Measurements from ENCODE around the gene KLRC2.

KLRC2 gene

DNA sequence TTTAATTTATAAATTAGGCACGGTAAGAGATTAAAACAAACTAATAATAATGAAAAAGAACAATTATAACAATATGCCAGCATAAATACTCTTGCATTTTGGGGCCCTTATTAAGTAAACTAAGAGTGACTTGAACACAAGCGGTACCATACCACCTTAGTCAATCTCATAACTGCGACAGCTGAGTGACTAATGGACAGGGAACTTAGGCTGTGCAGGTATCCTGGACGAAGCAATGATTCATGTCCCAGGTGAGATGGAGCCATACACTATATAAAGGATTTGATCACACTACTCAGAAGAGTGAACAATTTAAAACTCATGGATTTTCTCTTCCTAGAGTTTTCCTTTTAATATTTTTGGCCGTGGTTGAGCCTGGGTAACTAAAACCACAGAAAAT, 30.5 kb downstream of the KLRC2 start:
- Histone ChIP-seq H3K79me2 (ENCODE audit: low read length) (no peaks in the 10 kb centered on the region), H3K4me3 (ENCODE audit: low read length) (no peak overlapping the region), H3K9ac (ENCODE audit: low read length) (no peak overlapping the region), H3K27me3 (ENCODE audit: low read depth, low read length) (no peaks in the 10 kb centered on the region), H3K4me1 (ENCODE audit: low read length) (peaks cover 27% of the 10 kb centered on the region), H3K4me2 (ENCODE audit: low read length) (no peak overlapping the region), H3K27ac (ENCODE audit: low read length) (no peak overlapping the region), H3K36me3 (replicated peaks; ENCODE audit: low read depth, low read length) (peaks cover 4% of the 10 kb centered on the region), H2AFZ (ENCODE audit: low read depth, low read length) (no peak overlapping the region), H4K20me1 (ENCODE audit: insufficient read depth, low read length) (no peaks in the 10 kb centered on the region), H3K9me3 (ENCODE audit: insufficient read depth, low read length) (0 out of 2 replicates have a peak, but pooled peaks cover 6% of the 10 kb centered on the region)
- TF ChIP-seq, protein P1, sequence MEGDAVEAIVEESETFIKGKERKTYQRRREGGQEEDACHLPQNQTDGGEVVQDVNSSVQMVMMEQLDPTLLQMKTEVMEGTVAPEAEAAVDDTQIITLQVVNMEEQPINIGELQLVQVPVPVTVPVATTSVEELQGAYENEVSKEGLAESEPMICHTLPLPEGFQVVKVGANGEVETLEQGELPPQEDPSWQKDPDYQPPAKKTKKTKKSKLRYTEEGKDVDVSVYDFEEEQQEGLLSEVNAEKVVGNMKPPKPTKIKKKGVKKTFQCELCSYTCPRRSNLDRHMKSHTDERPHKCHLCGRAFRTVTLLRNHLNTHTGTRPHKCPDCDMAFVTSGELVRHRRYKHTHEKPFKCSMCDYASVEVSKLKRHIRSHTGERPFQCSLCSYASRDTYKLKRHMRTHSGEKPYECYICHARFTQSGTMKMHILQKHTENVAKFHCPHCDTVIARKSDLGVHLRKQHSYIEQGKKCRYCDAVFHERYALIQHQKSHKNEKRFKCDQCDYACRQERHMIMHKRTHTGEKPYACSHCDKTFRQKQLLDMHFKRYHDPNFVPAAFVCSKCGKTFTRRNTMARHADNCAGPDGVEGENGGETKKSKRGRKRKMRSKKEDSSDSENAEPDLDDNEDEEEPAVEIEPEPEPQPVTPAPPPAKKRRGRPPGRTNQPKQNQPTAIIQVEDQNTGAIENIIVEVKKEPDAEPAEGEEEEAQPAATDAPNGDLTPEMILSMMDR (IDR thresholded peaks at IDR 0.05; ENCODE audit: low read depth, low read length) = no peak
- no peak for TF ChIP-seq EZH2phosphoT487 (IDR thresholded peaks at IDR 0.05; ENCODE audit: low read depth)

DNA sequence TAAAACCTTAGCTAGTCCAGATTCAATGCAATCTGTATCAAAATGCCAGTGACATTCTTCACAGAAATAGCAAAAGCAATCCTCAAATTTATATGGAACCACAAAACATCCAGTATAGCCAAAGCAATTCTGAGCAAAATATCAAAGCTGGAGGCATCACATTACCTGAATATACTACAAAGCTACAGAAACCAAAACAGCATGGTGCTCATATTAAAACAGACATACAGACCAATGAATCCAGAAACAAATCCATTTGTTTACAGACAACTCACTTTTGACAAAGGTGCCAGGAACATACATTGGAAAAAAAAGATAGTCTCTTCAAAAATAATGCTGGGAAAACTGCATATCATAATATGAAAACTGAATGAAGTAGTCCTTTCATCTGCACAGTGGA, 31.0 kb downstream of the KLRC2 start:
- no peak overlapping the region for H3K27ac ChIP-seq (ENCODE audit: low read length)
- TF ChIP-seq, protein P1 (IDR thresholded peaks at IDR 0.05; ENCODE audit: low read depth, low read length) = no peak
- TF ChIP-seq EZH2phosphoT487 (IDR thresholded peaks at IDR 0.05; ENCODE audit: low read depth) = no peak

DNA sequence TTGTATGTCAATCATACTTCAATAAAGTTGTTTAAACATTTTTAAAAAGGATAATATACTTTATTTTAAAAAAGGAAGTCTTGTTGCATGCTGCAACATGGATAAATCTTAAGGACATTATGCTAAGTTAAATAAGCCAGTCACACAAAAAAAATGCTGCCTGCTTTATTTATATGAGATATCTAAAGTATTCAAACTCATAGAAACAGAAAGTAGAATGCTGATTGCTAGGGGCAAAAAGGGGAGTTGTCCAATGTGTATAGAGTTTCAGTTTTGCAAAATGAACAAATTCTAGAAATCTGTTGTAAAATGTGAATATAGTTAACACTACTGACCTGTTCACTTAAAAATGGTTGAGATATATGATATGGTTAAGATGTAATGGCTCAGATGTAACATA, 35.0 kb downstream of the KLRC2 start:
- H3K4me1 ChIP-seq (ENCODE audit: low read length) = peaks cover 12% of the 10 kb centered on the region
- no peaks in the 10 kb centered on the region for H4K20me1 ChIP-seq (ENCODE audit: insufficient read depth, low read length)
- H3K79me2 ChIP-seq (ENCODE audit: low read length) = no peaks in the 10 kb centered on the region
- no peaks in the 10 kb centered on the region for H3K27me3 ChIP-seq (ENCODE audit: low read depth, low read length)
- no peak overlapping the region for H3K4me3 ChIP-seq (ENCODE audit: low read length)
- no peak overlapping the region for H3K4me2 ChIP-seq (ENCODE audit: low read length)
- peaks cover 21% of the 10 kb centered on the region; the same call in 1 of the 2 replicates for H3K9me3 ChIP-seq (ENCODE audit: insufficient read depth, low read length)
- H3K36me3 ChIP-seq (replicated peaks; ENCODE audit: low read depth, low read length) = peaks cover 4% of the 10 kb centered on the region
- H3K27ac ChIP-seq (ENCODE audit: low read length) = no peak overlapping the region
- no peak overlapping the region for H3K9ac ChIP-seq (ENCODE audit: low read length)
- TF ChIP-seq EZH2phosphoT487 (IDR thresholded peaks at IDR 0.05; ENCODE audit: low read depth) = no peak
- H2AFZ ChIP-seq (ENCODE audit: low read depth, low read length) = no peak overlapping the region

More for the DNA sequence above, 31.0 kb downstream of the KLRC2 start:
- no peak overlapping the region for H3K4me3 ChIP-seq (ENCODE audit: low read length)
- H3K9me3 ChIP-seq (ENCODE audit: insufficient read depth, low read length) = peaks cover 10% of the 10 kb centered on the region; the same call in 1 of the 2 replicates
- no peaks in the 10 kb centered on the region for H3K27me3 ChIP-seq (ENCODE audit: low read depth, low read length)
- no peak overlapping the region for H3K9ac ChIP-seq (ENCODE audit: low read length)
- H2AFZ ChIP-seq (ENCODE audit: low read depth, low read length) = no peak overlapping the region
- H3K79me2 ChIP-seq (ENCODE audit: low read length) = no peaks in the 10 kb centered on the region
- peaks cover 28% of the 10 kb centered on the region for H3K4me1 ChIP-seq (ENCODE audit: low read length)
- H3K4me2 ChIP-seq (ENCODE audit: low read length) = no peak overlapping the region
- H4K20me1 ChIP-seq (ENCODE audit: insufficient read depth, low read length) = no peaks in the 10 kb centered on the region
- peaks cover 4% of the 10 kb centered on the region for H3K36me3 ChIP-seq (replicated peaks; ENCODE audit: low read depth, low read length)

DNA sequence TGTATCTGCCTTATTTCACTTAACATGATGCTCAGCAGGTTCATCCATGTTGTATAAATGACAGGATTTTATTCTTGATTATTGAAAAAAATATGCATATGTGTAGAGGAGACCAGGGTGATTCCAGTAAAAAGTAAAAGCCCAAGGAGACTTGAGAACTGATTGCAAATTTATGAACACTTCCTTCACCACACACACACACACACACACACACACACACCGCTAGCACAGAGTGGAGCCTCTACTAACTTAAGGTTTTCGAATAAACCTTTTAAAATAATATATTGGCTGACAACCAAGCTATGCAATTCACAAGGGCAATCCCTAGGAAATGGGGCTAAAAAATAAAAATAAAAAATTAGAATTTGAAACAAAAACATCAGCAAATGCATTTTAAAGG, 37.6 kb downstream of the KLRC2 start:
- Histone ChIP-seq H3K79me2 (ENCODE audit: low read length) (no peaks in the 10 kb centered on the region), H3K36me3 (replicated peaks; ENCODE audit: low read depth, low read length) (no peaks in the 10 kb centered on the region), H2AFZ (ENCODE audit: low read depth, low read length) (no peak overlapping the region), H3K4me2 (ENCODE audit: low read length) (no peak overlapping the region), H3K9me3 (ENCODE audit: insufficient read depth, low read length) (peaks cover 18% of the 10 kb centered on the region; the same call in 1 of the 2 replicates), H4K20me1 (ENCODE audit: insufficient read depth, low read length) (no peaks in the 10 kb centered on the region), H3K4me3 (ENCODE audit: low read length) (no peak overlapping the region), H3K4me1 (ENCODE audit: low read length) (peaks cover 37% of the 10 kb centered on the region), H3K9ac (ENCODE audit: low read length) (no peak overlapping the region), H3K27me3 (ENCODE audit: low read depth, low read length) (no peaks in the 10 kb centered on the region), H3K27ac (ENCODE audit: low read length) (no peak overlapping the region)
- TF ChIP-seq, protein P1 (IDR thresholded peaks at IDR 0.05; ENCODE audit: low read depth, low read length) = no peak
- no peak for TF ChIP-seq EZH2phosphoT487 (IDR thresholded peaks at IDR 0.05; ENCODE audit: low read depth)
